GM12878 (cell line): ENCODE results near the gene LPCAT3. TPM values are rescaled to one million over a fixed set of nuclear protein-coding genes. Genes with fewer than 3 reads are reported as not detected.

ENCODE experiments used
- ATAC-seq: fragments of 200-7000 bp; cut with Tn5 transposase; 3 replicates; pipeline ENCODE4 v1.9.1; 2020; ENCODE audit warnings: mild to moderate bottlenecking, moderate library complexity
- BruUV-seq: library from RNA; stranded (reverse); fragments of 400-500 nt; replicated peaks from 2 replicates; lab custom pipeline; 2021; lab: Mats Ljungman, UMichigan
- CTCF ChIA-PET: fragments of 300-600 bp; sonication (Branson Sonifier 250); formaldehyde crosslinking; extraction: SDS; loops from one replicate; lab custom pipeline; 2021; ENCODE audit warnings: inconsistent platforms; lab: Yijun Ruan, JAX
- POLR2A ChIA-PET: fragments of 350-600 bp; formaldehyde crosslinking; extraction: SDS; loops from one replicate; lab custom pipeline; 2021; ENCODE audit warnings: inconsistent platforms; lab: Charles Lee
- RAD21 ChIA-PET: fragments of 300-600 bp; sonication (Branson Sonifier 250); formaldehyde crosslinking; loops from one replicate; lab custom pipeline; 2023; ENCODE audit warnings: antibody characterized with exemption; ENCODE audit not compliant: unreplicated experiment; lab: Charles Lee
- SMC1A ChIA-PET: fragments of 300-600 bp; sonication (Branson Sonifier 250); formaldehyde crosslinking; loops from one replicate; lab custom pipeline; 2023; ENCODE audit not compliant: unreplicated experiment, uncharacterized antibody; lab: Charles Lee
- DNase-seq: peaks from one replicate; pipeline ENCODE4 v3.0.0-alpha.2; 2011; ENCODE audit warnings: low read depth, low spot score
- FAIRE-seq: peaks from 3 replicates; lab custom pipeline; 2011; peaks lifted over from hg19 to GRCh38; lab: Jason Lieb, UNC
- H2AFZ ChIP-seq: 2 replicates; pipeline ENCODE4 v1.6.0; 2011; ENCODE audit warnings: low read depth, low read length, control low read depth; ENCODE audit not compliant: control insufficient read depth
- H3K27ac ChIP-seq: 2 replicates; pipeline ENCODE4 v1.5.1; 2011; ENCODE audit warnings: control low read depth; ENCODE audit not compliant: control insufficient read depth, insufficient read depth
- H3K27me3 ChIP-seq, 2 experiments: replicated peaks in 1 of 2; 2 replicates each; pipeline versions ENCODE4 v1.6.0 to v1.6.1; 2011; ENCODE audit warnings: low read length in 1 of 2; ENCODE audit not compliant: control insufficient read depth in 2 of 2, insufficient read depth in 2 of 2
- H3K36me3 ChIP-seq, 2 experiments: 2 replicates each; pipeline ENCODE4 v1.5.1; 2011; ENCODE audit warnings: low read length in 1 of 2; ENCODE audit not compliant: control insufficient read depth in 2 of 2, insufficient read depth in 2 of 2
- H3K4me1 ChIP-seq: 2 replicates; pipeline ENCODE4 v1.6.1; 2011; ENCODE audit warnings: mild to moderate bottlenecking, low read length, moderate library complexity, mixed read lengths; ENCODE audit not compliant: control insufficient read depth, insufficient read depth
- H3K4me2 ChIP-seq: 2 replicates; pipeline ENCODE4 v1.6.0; 2011; ENCODE audit warnings: control low read depth; ENCODE audit not compliant: control insufficient read depth, insufficient read depth
- H3K4me3 ChIP-seq: fragments of 200-600 bp; sonication (generic); 2 replicates; pipeline ENCODE4 v1.5.1; 2016
- H3K79me2 ChIP-seq: 2 replicates; pipeline ENCODE4 v1.6.0; 2011; ENCODE audit warnings: low read length; ENCODE audit not compliant: control insufficient read depth, insufficient read depth
- H3K9ac ChIP-seq: 2 replicates; pipeline ENCODE4 v1.8.0; 2011; ENCODE audit warnings: low read length, control low read depth, mixed read lengths; ENCODE audit not compliant: control insufficient read depth, insufficient read depth
- H3K9me3 ChIP-seq: replicated peaks from 3 replicates; pipeline ENCODE4 v1.5.1; 2011; ENCODE audit warnings: mild to moderate bottlenecking, low read length; ENCODE audit not compliant: control insufficient read depth, insufficient read depth
- H4K20me1 ChIP-seq: 2 replicates; pipeline ENCODE4 v1.6.0; 2011; ENCODE audit not compliant: control insufficient read depth, insufficient read depth
- ATF2 ChIP-seq: IDR thresholded peaks from 2 replicates; pipeline ENCODE4 v1.6.1; 2012; ENCODE audit warnings: low read length, inconsistent platforms
- BCL3 ChIP-seq: IDR thresholded peaks from 2 replicates; pipeline ENCODE4 v1.6.1; 2011; ENCODE audit warnings: borderline replicate concordance, low read depth, mild to moderate bottlenecking, moderate library complexity, low read length; ENCODE audit not compliant: insufficient read depth, poor library complexity, severe bottlenecking
- BRCA1 ChIP-seq: IDR thresholded peaks from 2 replicates; pipeline ENCODE4 v1.6.1; 2011; ENCODE audit warnings: low read depth, low read length, improper control_type of control experiment
- IKZF2 ChIP-seq, 2 experiments: fragments of 450-650 bp; IDR thresholded peaks; 2 replicates each; pipeline ENCODE4 v1.6.1; 2017; ENCODE audit warnings: mild to moderate bottlenecking in 2 of 2, moderate library complexity in 2 of 2
- LARP7 ChIP-seq: fragments of 450-650 bp; IDR thresholded peaks from 2 replicates; pipeline ENCODE4 v1.6.1; 2017; ENCODE audit warnings: mild to moderate bottlenecking
- MYC ChIP-seq: IDR thresholded peaks from 2 replicates; pipeline ENCODE4 v1.6.1; 2011; ENCODE audit warnings: mild to moderate bottlenecking, low read length, moderate library complexity, inconsistent platforms; ENCODE audit not compliant: insufficient read depth, insufficient replicate concordance, insufficient read length, severe bottlenecking
- NBN ChIP-seq: fragments of 450-650 bp; IDR thresholded peaks from 2 replicates; pipeline ENCODE4 v1.6.1; 2016
- SIX5 ChIP-seq: IDR thresholded peaks from 2 replicates; pipeline ENCODE4 v1.6.1; 2011; ENCODE audit warnings: mild to moderate bottlenecking, low read depth, low read length, moderate library complexity; ENCODE audit not compliant: severe bottlenecking
- STAT3 ChIP-seq: IDR thresholded peaks from 2 replicates; pipeline ENCODE4 v1.6.1; 2011; ENCODE audit warnings: low read depth, low read length, improper control_type of control experiment
- TARDBP ChIP-seq: IDR thresholded peaks from 2 replicates; pipeline ENCODE4 v1.6.1; 2016; ENCODE audit warnings: borderline replicate concordance
- USF1 ChIP-seq: IDR thresholded peaks from 2 replicates; pipeline ENCODE4 v1.6.1; 2011; ENCODE audit warnings: borderline replicate concordance, low read depth, mild to moderate bottlenecking, moderate library complexity, mixed read lengths, low read length; ENCODE audit not compliant: insufficient read depth; ENCODE audit errors: extremely low read length
- WGBS: methylation state at CpG from one replicate; pipeline ENCODE4 v1.1.6; 2016; ENCODE audit warnings: low lambda C conversion rate; ENCODE audit not compliant: insufficient replicate concordance, insufficient coverage; ENCODE audit errors: missing lambda C conversion rate; 5-methylcytosine and 5-hydroxymethylcytosine counted together
- in situ Hi-C: fragments of 300-500 bp; cut with MboI; formaldehyde crosslinking; loops from 9 replicates; pipeline ENCODE4 v1.14.3; 2018; ENCODE audit warnings: mixed read lengths
- intact Hi-C: fragments of 100-400 bp; cut with micrococcal nuclease; formaldehyde crosslinking; loops from one replicate; pipeline ENCODE4 v1.14.2; 2022; ENCODE audit not compliant: unreplicated experiment
- polyA plus RNA-seq, 11 experiments: library from polyadenylated mRNA; depleted of rRNA in 4 of 11; unstranded in 6 of 11; stranded (reverse) in 5 of 11; fragments of >200 nt; fragmentation: Nextera tagmentation in 4 of 11; fragmentation: Illumina TruSeq in 1 of 11; extraction: Ambion mirVana in 4 of 11; extraction: Trizol in 1 of 11; gene quantifications; 1 replicate in 1 of 11; 2 replicates in 10 of 11; pipeline versions ENCODE4 v1.2.1 to v1.2.3, GENCODE V29; 2011 to 2016; ENCODE audit warnings: inconsistent platforms in 2 of 11, missing spikeins in 2 of 11, low read depth in 1 of 11
- total RNA-seq, 4 experiments: library from RNA; depleted of rRNA in 3 of 4; stranded (reverse); fragments of >200 nt in 3 of 4; fragmentation: Illumina TruSeq in 1 of 4; extraction: Trizol in 1 of 4; gene quantifications; 2 replicates each; pipeline versions ENCODE4 v1.2.1 to v1.2.3, GENCODE V29; 2013 to 2021

Gene LPCAT3
- total and polyA plus RNA-seq, 10 of the 15 experiments (the other 5 are each of a cell fraction or from before 2014, with no cell fraction given) = 2.6 to 48.3 (median 23.0) TPM

GRCh38 chr12:7045913-7046312, 27.6 kb upstream of the LPCAT3 start:
- Histone ChIP-seq H3K4me2 (no peak overlapping the region), H3K9ac (no peak overlapping the region), H2AFZ (peak overlapping the region; percentile 33; the same call in 1 of the 2 replicates), H3K36me3 (no peaks in the 10 kb centered on the region), H3K4me3 (no peak overlapping the region), H3K27ac (no peak overlapping the region), H3K4me1 (no peaks in the 10 kb centered on the region; the same call in 1 of the 2 replicates), H3K79me2 (no peaks in the 10 kb centered on the region), H3K27me3 (no peaks in the 10 kb centered on the region), H3K9me3 (no peaks in the 10 kb centered on the region), H4K20me1 (no peaks in the 10 kb centered on the region)
- TF ChIP-seq IKZF2 (IDR thresholded peaks at IDR 0.05) (no peak), LARP7 (no peak), ATF2 (no peak), STAT3 (no peak), MYC (no peak), SIX5 (no peak), USF1 (no peak), BRCA1 (no peak), NBN (no peak), TARDBP (no peak), BCL3 (no peak)
- 40% methylated on average over 9 of the region's 9 CpGs for WGBS
- BruUV-seq = no TSS peak
- ChIA-PET CTCF (no interaction called here), POLR2A (no interaction called here), SMC1A (no interaction called here), RAD21 (no interaction called here)
- in situ Hi-C loops = no loop called here
- ATAC-seq (peak; percentile 36), DNase-seq (no peak), FAIRE-seq (no peak)
- intact Hi-C loops = no loop called here
